GM19324 (cell line): Measurements from ENCODE around the gene PLCH1.
"Not testable (repeated sequence)": the region's sequence is repeated elsewhere in the genome, so short reads cannot be mapped to it uniquely, and the experiment has no call there.

ENCODE experiments used
- ATAC-seq: cut with Tn5 transposase; IDR thresholded peaks from one replicate; pipeline ENCODE4 v1.9.1; 2021; ENCODE audit warnings: mild to moderate bottlenecking, moderate library complexity; ENCODE audit not compliant: unreplicated experiment, low FRiP score

PLCH1 gene

GRCh38 chr3:155617346-155617925 lies 127.4 kb downstream of the PLCH1 start:
- ATAC-seq: no peak

GRCh38 chr3:155615141-155615540 lies 129.7 kb downstream of the PLCH1 start:
- not testable (repeated sequence) for ATAC-seq

- not testable (repeated sequence) for ATAC-seq
Observed at GRCh38 chr3:155614410-155614809, 130.5 kb downstream of the PLCH1 start.

GRCh38 chr3:155611456-155611855 lies 133.4 kb downstream of the PLCH1 start:
- ATAC-seq: no peak

- ATAC-seq: no peak
Observed at GRCh38 chr3:155609586-155609985, 135.3 kb downstream of the PLCH1 start.

- ATAC-seq: no peak
Observed at GRCh38 chr3:155608228-155608920, 136.5 kb downstream of the PLCH1 start.

- no peak for ATAC-seq
Observed at GRCh38 chr3:155607761-155608160, 137.1 kb downstream of the PLCH1 start.

GRCh38 chr3:155605571-155605970 lies 139.3 kb downstream of the PLCH1 start:
- no peak for ATAC-seq

GRCh38 chr3:155604967-155605366 lies 139.9 kb downstream of the PLCH1 start:
- no peak for ATAC-seq

- ATAC-seq: no peak
Observed at GRCh38 chr3:155604126-155604525, 140.7 kb downstream of the PLCH1 start.

GRCh38 chr3:155603302-155603701 lies 141.6 kb downstream of the PLCH1 start:
- ATAC-seq: no peak

GRCh38 chr3:155602307-155602706 lies 142.6 kb downstream of the PLCH1 start:
- ATAC-seq: no peak

- no peak for ATAC-seq
Observed at GRCh38 chr3:155598671-155599070, 146.2 kb downstream of the PLCH1 start.

- no peak for ATAC-seq
Observed at GRCh38 chr3:155596615-155597014, 148.3 kb downstream of the PLCH1 start.

GRCh38 chr3:155595371-155595770 lies 149.5 kb downstream of the PLCH1 start:
- ATAC-seq: no peak

- ATAC-seq: no peak
Observed at GRCh38 chr3:155594526-155595187, 150.2 kb downstream of the PLCH1 start.

- no peak for ATAC-seq
Observed at GRCh38 chr3:155587581-155587980, 157.3 kb downstream of the PLCH1 start.

GRCh38 chr3:155585384-155585783 lies 159.5 kb downstream of the PLCH1 start:
- no peak for ATAC-seq

GRCh38 chr3:155581579-155581978 lies 163.3 kb downstream of the PLCH1 start:
- ATAC-seq: no peak

- no peak for ATAC-seq
Observed at GRCh38 chr3:155572085-155572484, 172.8 kb downstream of the PLCH1 start.

GRCh38 chr3:155568295-155568694 lies 176.6 kb downstream of the PLCH1 start:
- ATAC-seq: no peak

GRCh38 chr3:155560594-155560993 lies 184.3 kb downstream of the PLCH1 start:
- no peak for ATAC-seq
